Testis (tissue), 2 donors: ENCODE measurements around the gene IFITM10.

Source experiments
- POLR2A ChIP-seq: fragments of 450-650 bp; IDR thresholded peaks from one replicate; pipeline ENCODE4 v1.6.1; 2017; ENCODE audit warnings: antibody characterized with exemption, mild to moderate bottlenecking, moderate library complexity
- TF ChIP-seq, protein P1 (sequence below), 3 experiments: fragments of 450-650 bp in 2 of 3; fragments of 200-600 bp in 1 of 3; sonication (generic) in 1 of 3; IDR thresholded peaks; one replicate each; pipeline ENCODE4 v1.5.1; 2016 to 2019; ENCODE audit warnings: antibody characterized with exemption in 3 of 3, mild to moderate bottlenecking in 2 of 3, moderate library complexity in 1 of 3

DNA sequence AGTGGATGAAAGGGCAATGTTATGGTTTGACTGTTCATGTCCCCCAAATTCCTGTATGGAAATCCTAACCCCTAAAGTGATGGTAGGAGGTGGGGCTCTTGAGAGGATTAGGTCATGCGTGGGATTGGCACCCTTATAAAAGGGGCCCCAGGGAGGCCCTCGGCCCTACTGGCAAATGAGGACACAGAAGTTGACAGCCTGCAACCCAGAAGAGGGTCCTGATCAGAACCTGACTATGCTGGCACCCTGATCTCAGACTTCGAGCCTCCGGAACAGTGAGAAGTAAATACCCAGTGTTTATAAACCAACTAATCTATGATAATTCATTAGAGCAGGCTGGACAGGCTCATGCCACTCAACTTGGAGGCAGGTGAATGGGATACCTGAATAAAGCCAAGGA lies 8.7 kb downstream of the IFITM10 start:
- TF ChIP-seq, protein P1, sequence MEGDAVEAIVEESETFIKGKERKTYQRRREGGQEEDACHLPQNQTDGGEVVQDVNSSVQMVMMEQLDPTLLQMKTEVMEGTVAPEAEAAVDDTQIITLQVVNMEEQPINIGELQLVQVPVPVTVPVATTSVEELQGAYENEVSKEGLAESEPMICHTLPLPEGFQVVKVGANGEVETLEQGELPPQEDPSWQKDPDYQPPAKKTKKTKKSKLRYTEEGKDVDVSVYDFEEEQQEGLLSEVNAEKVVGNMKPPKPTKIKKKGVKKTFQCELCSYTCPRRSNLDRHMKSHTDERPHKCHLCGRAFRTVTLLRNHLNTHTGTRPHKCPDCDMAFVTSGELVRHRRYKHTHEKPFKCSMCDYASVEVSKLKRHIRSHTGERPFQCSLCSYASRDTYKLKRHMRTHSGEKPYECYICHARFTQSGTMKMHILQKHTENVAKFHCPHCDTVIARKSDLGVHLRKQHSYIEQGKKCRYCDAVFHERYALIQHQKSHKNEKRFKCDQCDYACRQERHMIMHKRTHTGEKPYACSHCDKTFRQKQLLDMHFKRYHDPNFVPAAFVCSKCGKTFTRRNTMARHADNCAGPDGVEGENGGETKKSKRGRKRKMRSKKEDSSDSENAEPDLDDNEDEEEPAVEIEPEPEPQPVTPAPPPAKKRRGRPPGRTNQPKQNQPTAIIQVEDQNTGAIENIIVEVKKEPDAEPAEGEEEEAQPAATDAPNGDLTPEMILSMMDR (IDR thresholded peaks at IDR 0.05) = no peak
- no peak for TF ChIP-seq POLR2A
